Fibroblast of lung (primary cell): ENCODE measurements around the gene SUSD1. TPM values are rescaled to one million over a fixed set of nuclear protein-coding genes. Genes with fewer than 3 reads are reported as not detected.

Experiments used
- DNase-seq, 2 donors: peaks; one replicate each; pipeline versions ENCODE4 v3.0.0 to v3.0.0-alpha.2; 2010; ENCODE audit warnings: low read depth in 2 of 2
- H2AFZ ChIP-seq: 2 replicates; pipeline ENCODE4 v1.5.1; 2012; ENCODE audit warnings: low read length, control low read depth, inconsistent platforms
- H3K27ac ChIP-seq: 2 replicates; pipeline ENCODE4 v1.5.1; 2011; ENCODE audit warnings: low read length, control low read depth; ENCODE audit not compliant: insufficient read depth
- H3K27me3 ChIP-seq: 2 replicates; pipeline ENCODE4 v1.5.1; 2011; ENCODE audit warnings: mild to moderate bottlenecking, low read length; ENCODE audit not compliant: control insufficient read depth, insufficient read depth
- H3K36me3 ChIP-seq: 2 replicates; pipeline ENCODE4 v1.5.1; 2011; ENCODE audit warnings: low read length; ENCODE audit not compliant: control insufficient read depth, insufficient read depth
- H3K4me1 ChIP-seq: 2 replicates; pipeline ENCODE4 v1.5.1; 2011; ENCODE audit warnings: low read length; ENCODE audit not compliant: control insufficient read depth, insufficient read depth; ENCODE audit errors: extremely low read depth
- H3K4me2 ChIP-seq: 2 replicates; pipeline ENCODE4 v1.5.1; 2011; ENCODE audit warnings: low read length, control low read depth; ENCODE audit not compliant: insufficient read depth; ENCODE audit errors: extremely low read depth
- H3K4me3 ChIP-seq, 4 experiments: fragments of 200-600 bp in 1 of 4; sonication (generic) in 1 of 4; replicated peaks in 1 of 4; 2 replicates each; pipeline ENCODE4 v1.5.1; 2011 to 2016; ENCODE audit warnings: low read length in 4 of 4, low read depth in 3 of 4, mild to moderate bottlenecking in 3 of 4, control low read depth in 2 of 4, inconsistent platforms in 1 of 4, mixed read lengths in 1 of 4; ENCODE audit not compliant: insufficient read depth in 1 of 4; ENCODE audit errors: control extremely low read depth in 1 of 4
- H3K79me2 ChIP-seq: 2 replicates; pipeline ENCODE4 v1.5.1; 2012; ENCODE audit warnings: mild to moderate bottlenecking, low read length, inconsistent platforms; ENCODE audit not compliant: control insufficient read depth, insufficient read depth
- H3K9ac ChIP-seq: 2 replicates; pipeline ENCODE4 v1.5.1; 2011; ENCODE audit warnings: mild to moderate bottlenecking, low read length, control low read depth; ENCODE audit not compliant: insufficient read depth
- H3K9me3 ChIP-seq: 2 replicates; pipeline ENCODE4 v1.5.1; 2012; ENCODE audit warnings: low read depth, low read length; ENCODE audit not compliant: control insufficient read depth, insufficient read depth
- H4K20me1 ChIP-seq: 2 replicates; pipeline ENCODE4 v1.5.1; 2011; ENCODE audit warnings: low read length; ENCODE audit not compliant: control insufficient read depth, insufficient read depth; ENCODE audit errors: extremely low read depth
- CTCF ChIP-seq, 2 donors: IDR thresholded peaks in 1 of 2; conservative IDR thresholded peaks in 1 of 2; 1 replicate in 1 of 2; 2 replicates in 1 of 2; pipeline ENCODE4 v1.5.1; 2011 to 2012; ENCODE audit warnings: low read length in 2 of 2, control low read depth in 1 of 2, inconsistent platforms in 1 of 2, low read depth in 1 of 2, mild to moderate bottlenecking in 1 of 2
- EZH2 ChIP-seq: IDR thresholded peaks from 2 replicates; pipeline ENCODE4 v1.5.1; 2012; ENCODE audit warnings: low read length, control low read depth, mild to moderate bottlenecking; ENCODE audit errors: missing control alignments
- polyA plus RNA-seq, 2 donors: library from polyadenylated mRNA; depleted of rRNA in 1 of 2; stranded (reverse) in 1 of 2; unstranded in 1 of 2; fragments of >200 nt; gene quantifications; 2 replicates each; pipeline ENCODE4 v1.2.1, GENCODE V29; 2011 to 2012; ENCODE audit warnings: missing spikeins in 1 of 2
- total RNA-seq: library from RNA; depleted of rRNA; stranded (reverse); fragments of >200 nt; gene quantifications from 2 replicates; pipeline ENCODE4 v1.2.1, GENCODE V29; 2014

The SUSD1 gene
- total and polyA plus RNA-seq, 2 donors (not counting 1 experiment from before 2014, with no cell fraction given) = 27.4 to 28.6 TPM

- no peaks in the 10 kb centered on the region for H3K27me3 ChIP-seq
- H3K4me2 ChIP-seq = no peak overlapping the region
- no peaks in the 10 kb centered on the region for H3K9me3 ChIP-seq
- no peak overlapping the region for H3K9ac ChIP-seq
- no peaks in the 10 kb centered on the region for H3K36me3 ChIP-seq
- H4K20me1 ChIP-seq = no peaks in the 10 kb centered on the region
- no peak overlapping the region for H3K4me3 ChIP-seq
- no peak for DNase-seq
- no peak overlapping the region for H2AFZ ChIP-seq
- no peak for TF ChIP-seq CTCF (conservative IDR thresholded peaks at IDR 0.05 in 1 of 2, IDR thresholded peaks at IDR 0.05 in 1 of 2; ENCODE audit: low read depth in 1 of 2, low read length in 2 of 2)
- no peak for TF ChIP-seq EZH2
- no peaks in the 10 kb centered on the region for H3K79me2 ChIP-seq
- H3K4me1 ChIP-seq = peaks cover 11% of the 10 kb centered on the region
- no peak overlapping the region for H3K27ac ChIP-seq
These were observed 164.6 kb downstream of the SUSD1 start for GRCh38 chr9:112010537-112010936.

- H2AFZ ChIP-seq = no peak overlapping the region
- H4K20me1 ChIP-seq = no peaks in the 10 kb centered on the region
- H3K9ac ChIP-seq = no peak overlapping the region
- no peaks in the 10 kb centered on the region for H3K9me3 ChIP-seq
- H3K27ac ChIP-seq = no peak overlapping the region
- peaks cover 11% of the 10 kb centered on the region for H3K4me1 ChIP-seq
- peak in 1 of 2 donors; percentile 17 for DNase-seq
- H3K36me3 ChIP-seq = no peaks in the 10 kb centered on the region
- no peak for TF ChIP-seq CTCF (conservative IDR thresholded peaks at IDR 0.05 in 1 of 2, IDR thresholded peaks at IDR 0.05 in 1 of 2; ENCODE audit: low read depth in 1 of 2, low read length in 2 of 2)
- no peak for TF ChIP-seq EZH2
- H3K4me3 ChIP-seq = no peak overlapping the region
- H3K27me3 ChIP-seq = no peaks in the 10 kb centered on the region
- H3K4me2 ChIP-seq = no peak overlapping the region
- no peaks in the 10 kb centered on the region for H3K79me2 ChIP-seq
These were observed 165.4 kb downstream of the SUSD1 start for GRCh38 chr9:112009656-112010055.

GRCh38 chr9:112007575-112008240 is 167.4 kb downstream of the SUSD1 start:
- TF ChIP-seq EZH2 = no peak
- TF ChIP-seq CTCF (conservative IDR thresholded peaks at IDR 0.05 in 1 of 2, IDR thresholded peaks at IDR 0.05 in 1 of 2; ENCODE audit: low read depth in 1 of 2, low read length in 2 of 2) = no peak
- no peaks in the 10 kb centered on the region for H3K27me3 ChIP-seq
- H3K9me3 ChIP-seq = no peaks in the 10 kb centered on the region
- no peak overlapping the region for H3K27ac ChIP-seq
- no peak overlapping the region for H2AFZ ChIP-seq
- H3K4me2 ChIP-seq = no peak overlapping the region
- no peaks in the 10 kb centered on the region for H3K36me3 ChIP-seq
- DNase-seq = peak in 1 of 2 donors; percentile 66
- no peaks in the 10 kb centered on the region for H3K79me2 ChIP-seq
- peaks cover 8% of the 10 kb centered on the region for H3K4me1 ChIP-seq
- no peak overlapping the region for H3K4me3 ChIP-seq
- no peak overlapping the region for H3K9ac ChIP-seq
- H4K20me1 ChIP-seq = no peaks in the 10 kb centered on the region
